ENCODE results near the gene ZRANB1. TPM values are rescaled to one million over a fixed set of nuclear protein-coding genes. Genes with fewer than 3 reads are reported as not detected.

ZRANB1 gene
- total RNA-seq, 1 experiment from 2014 or later, result 22.6 TPM

GRCh38 chr10:124902462-124902861 lies 39.5 kb upstream of the ZRANB1 start:
- Histone ChIP-seq H3K4me1 (ENCODE audit: insufficient read depth, low read length, poor library complexity, severe bottlenecking) (no peaks in the 10 kb centered on the region), H3K27me3 (replicated peaks; ENCODE audit: insufficient read depth, low read depth, low read length, poor library complexity) (peaks cover 4% of the 10 kb centered on the region), H3K4me3 (ENCODE audit: low read depth, low read length, poor library complexity, severe bottlenecking) (no peak overlapping the region), H3K9me3 (ENCODE audit: low read depth, low read length, poor library complexity, severe bottlenecking) (no peaks in the 10 kb centered on the region), H3K36me3 (ENCODE audit: insufficient read depth, low read length, poor library complexity, severe bottlenecking) (no peaks in the 10 kb centered on the region), H3K27ac (ENCODE audit: low read depth, low read length, poor library complexity, severe bottlenecking) (no peak overlapping the region)
- ChIA-PET CTCF (no interaction called here), POLR2A (ENCODE audit: low non-redundant PET) (no interaction called here)
- TF ChIP-seq, protein P1, sequence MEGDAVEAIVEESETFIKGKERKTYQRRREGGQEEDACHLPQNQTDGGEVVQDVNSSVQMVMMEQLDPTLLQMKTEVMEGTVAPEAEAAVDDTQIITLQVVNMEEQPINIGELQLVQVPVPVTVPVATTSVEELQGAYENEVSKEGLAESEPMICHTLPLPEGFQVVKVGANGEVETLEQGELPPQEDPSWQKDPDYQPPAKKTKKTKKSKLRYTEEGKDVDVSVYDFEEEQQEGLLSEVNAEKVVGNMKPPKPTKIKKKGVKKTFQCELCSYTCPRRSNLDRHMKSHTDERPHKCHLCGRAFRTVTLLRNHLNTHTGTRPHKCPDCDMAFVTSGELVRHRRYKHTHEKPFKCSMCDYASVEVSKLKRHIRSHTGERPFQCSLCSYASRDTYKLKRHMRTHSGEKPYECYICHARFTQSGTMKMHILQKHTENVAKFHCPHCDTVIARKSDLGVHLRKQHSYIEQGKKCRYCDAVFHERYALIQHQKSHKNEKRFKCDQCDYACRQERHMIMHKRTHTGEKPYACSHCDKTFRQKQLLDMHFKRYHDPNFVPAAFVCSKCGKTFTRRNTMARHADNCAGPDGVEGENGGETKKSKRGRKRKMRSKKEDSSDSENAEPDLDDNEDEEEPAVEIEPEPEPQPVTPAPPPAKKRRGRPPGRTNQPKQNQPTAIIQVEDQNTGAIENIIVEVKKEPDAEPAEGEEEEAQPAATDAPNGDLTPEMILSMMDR (conservative IDR thresholded peaks at IDR 0.05; ENCODE audit: low read depth, low read length), result no peak
- TF ChIP-seq EZH2 (IDR thresholded peaks at IDR 0.05; ENCODE audit: borderline replicate concordance, low read depth, low read length, poor library complexity, severe bottlenecking), result no peak
- DNase-seq (ENCODE audit: low spot score), result no peak
- intact Hi-C loops (cut with micrococcal nuclease; ENCODE audit: unreplicated experiment), result no loop called here
- BruUV-seq (replicated peaks), result no TSS peak

DNA sequence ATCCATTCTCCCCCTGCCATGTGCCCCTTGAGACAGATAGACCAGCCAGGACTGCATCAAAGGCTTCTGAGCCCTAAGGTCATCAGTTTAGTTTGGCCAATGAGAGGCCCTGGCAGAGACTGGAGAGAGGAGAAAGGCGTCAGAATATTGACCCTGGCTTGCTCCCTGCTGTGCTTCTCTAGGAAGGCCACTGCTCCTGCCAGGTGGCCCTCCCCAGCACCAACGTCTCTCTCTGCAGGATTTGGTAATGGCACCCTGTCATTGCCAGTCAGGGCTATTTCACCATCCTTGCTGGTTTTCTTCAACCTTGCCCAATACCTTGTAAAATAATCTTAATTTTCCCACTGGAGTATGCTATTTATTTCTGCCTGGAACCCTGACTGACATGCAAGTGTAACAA lies 38.8 kb upstream of the ZRANB1 start:
- Histone ChIP-seq H3K4me3 (ENCODE audit: low read depth, low read length, poor library complexity, severe bottlenecking) (no peak overlapping the region), H3K27me3 (replicated peaks; ENCODE audit: insufficient read depth, low read depth, low read length, poor library complexity) (peaks cover 4% of the 10 kb centered on the region), H3K36me3 (ENCODE audit: insufficient read depth, low read length, poor library complexity, severe bottlenecking) (no peaks in the 10 kb centered on the region), H3K27ac (ENCODE audit: low read depth, low read length, poor library complexity, severe bottlenecking) (no peak overlapping the region), H3K4me1 (ENCODE audit: insufficient read depth, low read length, poor library complexity, severe bottlenecking) (no peaks in the 10 kb centered on the region), H3K9me3 (ENCODE audit: low read depth, low read length, poor library complexity, severe bottlenecking) (no peaks in the 10 kb centered on the region)
- ChIA-PET POLR2A (ENCODE audit: low non-redundant PET) (no interaction called here), CTCF (no interaction called here)
- no peak for DNase-seq (ENCODE audit: low spot score)
- BruUV-seq (replicated peaks), result no TSS peak
- no peak for TF ChIP-seq EZH2 (IDR thresholded peaks at IDR 0.05; ENCODE audit: borderline replicate concordance, low read depth, low read length, poor library complexity, severe bottlenecking)
- TF ChIP-seq, protein P1 (conservative IDR thresholded peaks at IDR 0.05; ENCODE audit: low read depth, low read length), result no peak
- intact Hi-C loops (cut with micrococcal nuclease; ENCODE audit: unreplicated experiment), result no loop called here

DNA sequence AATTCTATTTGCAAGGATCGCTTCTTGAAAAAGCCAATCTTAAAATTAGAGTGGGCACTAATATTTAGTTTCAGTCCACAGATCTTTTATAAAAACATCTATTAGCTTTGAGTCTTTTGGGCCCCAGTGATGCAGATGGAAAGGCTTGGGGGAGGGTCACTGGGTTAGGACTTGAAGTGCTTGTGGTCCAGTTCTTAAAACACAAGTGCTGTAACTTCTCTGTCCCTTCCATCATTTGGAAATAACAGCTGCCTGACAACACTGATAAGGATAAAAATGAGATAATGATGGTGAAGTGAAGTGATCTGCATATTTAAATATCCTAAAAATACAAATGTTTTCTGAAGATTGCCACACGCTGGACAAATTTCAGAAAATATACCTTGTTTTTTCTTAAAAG lies 37.1 kb upstream of the ZRANB1 start:
- Histone ChIP-seq H3K4me3 (ENCODE audit: low read depth, low read length, poor library complexity, severe bottlenecking) (no peak overlapping the region), H3K27ac (ENCODE audit: low read depth, low read length, poor library complexity, severe bottlenecking) (no peak overlapping the region), H3K4me1 (ENCODE audit: insufficient read depth, low read length, poor library complexity, severe bottlenecking) (no peaks in the 10 kb centered on the region), H3K36me3 (ENCODE audit: insufficient read depth, low read length, poor library complexity, severe bottlenecking) (no peaks in the 10 kb centered on the region), H3K9me3 (ENCODE audit: low read depth, low read length, poor library complexity, severe bottlenecking) (no peaks in the 10 kb centered on the region), H3K27me3 (replicated peaks; ENCODE audit: insufficient read depth, low read depth, low read length, poor library complexity) (no peaks in the 10 kb centered on the region)
- CTCF ChIA-PET, result no interaction called here
- intact Hi-C loops (cut with micrococcal nuclease; ENCODE audit: unreplicated experiment), result no loop called here
- no peak for DNase-seq (ENCODE audit: low spot score)
- POLR2A ChIA-PET (ENCODE audit: low non-redundant PET), result no interaction called here
- TF ChIP-seq, protein P1 (conservative IDR thresholded peaks at IDR 0.05; ENCODE audit: low read depth, low read length), result no peak
- no peak for TF ChIP-seq EZH2 (IDR thresholded peaks at IDR 0.05; ENCODE audit: borderline replicate concordance, low read depth, low read length, poor library complexity, severe bottlenecking)
- no TSS peak for BruUV-seq (replicated peaks)

Data from A673 (cell line).